ENCODE measurements around the gene FOXK2. TPM values are rescaled to one million over a fixed set of nuclear protein-coding genes. Genes with fewer than 3 reads are reported as not detected.
A peak's percentile ranks its signal among the peaks of the same experiment; 100 is the strongest.

FOXK2 gene
- total RNA-seq, 3 donors from 2014 or later (not counting 1 experiment from before 2014, with no cell fraction given) = 42.5 to 50.0 (median 46.4) TPM

- ATAC-seq = peak; percentile 56 to 64 (median 57)
- WGBS (ENCODE audit: insufficient coverage) = 20% methylated on average over 11 of the region's 15 CpGs
- no peak for TF ChIP-seq CTCF (IDR thresholded peaks at IDR 0.05)
- Histone ChIP-seq H3K27me3 (ENCODE audit: control insufficient read depth, insufficient read depth, low read length) (no peaks in the 10 kb centered on the region), H3K36me3 (ENCODE audit: control insufficient read depth, insufficient read depth, low read length) (no peaks in the 10 kb centered on the region), H3K27ac (ENCODE audit: low read length) (peak overlapping the region; percentile 66), H3K9me3 (ENCODE audit: control insufficient read depth, insufficient read depth, low read length) (no peaks in the 10 kb centered on the region), H3K4me3 (ENCODE audit: low read length) (no peak overlapping the region), H3K4me1 (ENCODE audit: control insufficient read depth, insufficient read depth, low read length) (peaks cover 34% of the 10 kb centered on the region)
- Mint-ChIP-seq H3K27ac (peak overlapping the region; percentile 79 to 80), H3K4me1 (peaks cover 42 to 51% of the 10 kb centered on the region in 2 donors), H3K36me3 (no peaks in the 10 kb centered on the region), H3K9me3 (no peaks in the 10 kb centered on the region), H3K4me3 (peak overlapping the region; percentile 55), H3K27me3 (ENCODE audit: low read depth in 2 of 2) (no peaks in the 10 kb centered on the region)
- peak; percentile 34 to 37 for DNase-seq
- intact Hi-C loops (cut with micrococcal nuclease) = no loop called here
These were observed 29.3 kb downstream of the FOXK2 start for GRCh38 chr17:82548681-82549303.

- H3K27me3 ChIP-seq (ENCODE audit: control insufficient read depth, insufficient read depth, low read length) = no peaks in the 10 kb centered on the region
- no peaks in the 10 kb centered on the region for H3K36me3 ChIP-seq (ENCODE audit: control insufficient read depth, insufficient read depth, low read length)
- intact Hi-C loops (cut with micrococcal nuclease) = no loop called here
- DNase-seq (peak; percentile 59 to 86), ATAC-seq (peak; percentile 88 to 94 (median 88))
- peak; percentile 66 for TF ChIP-seq CTCF (IDR thresholded peaks at IDR 0.05)
- peaks cover 29% of the 10 kb centered on the region for H3K4me1 ChIP-seq (ENCODE audit: control insufficient read depth, insufficient read depth, low read length)
- Mint-ChIP-seq H3K9me3 (no peaks in the 10 kb centered on the region), H3K36me3 (no peaks in the 10 kb centered on the region), H3K27ac (peak overlapping the region; percentile 68 to 75), H3K27me3 (ENCODE audit: low read depth in 2 of 2) (no peaks in the 10 kb centered on the region), H3K4me1 (peaks cover 39 to 50% of the 10 kb centered on the region in 2 donors), H3K4me3 (peak overlapping the region; percentile 9)
- H3K4me3 ChIP-seq (ENCODE audit: low read length) = no peak overlapping the region
- WGBS (ENCODE audit: insufficient coverage) = 45% methylated on average over 13 of the region's 13 CpGs
- no peaks in the 10 kb centered on the region for H3K9me3 ChIP-seq (ENCODE audit: control insufficient read depth, insufficient read depth, low read length)
- no peak overlapping the region for H3K27ac ChIP-seq (ENCODE audit: low read length)
These were observed 32.4 kb downstream of the FOXK2 start for GRCh38 chr17:82551779-82552457.

DNA sequence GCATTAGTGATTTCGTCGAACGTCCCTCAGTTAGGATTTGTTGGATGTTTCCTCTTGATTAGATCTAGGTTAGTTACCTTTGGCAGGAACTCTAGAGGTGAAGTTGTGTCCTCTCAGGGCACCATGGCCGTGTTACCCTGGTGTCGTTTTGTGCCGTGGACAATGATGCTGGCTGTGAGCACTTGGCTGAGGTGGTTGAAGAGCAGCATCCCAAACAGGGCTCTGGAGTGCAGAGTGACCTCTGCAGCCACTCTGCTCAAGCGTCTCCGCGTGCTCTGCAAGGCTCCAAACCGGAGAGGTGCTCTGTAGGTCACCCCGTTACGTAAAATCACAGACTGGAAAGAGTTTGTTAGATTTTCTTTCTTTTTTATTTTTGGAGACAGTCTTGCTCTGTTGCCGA, 33.0 kb downstream of the FOXK2 start:
- H3K4me3 Mint-ChIP-seq = no peak overlapping the region
- H3K27me3 Mint-ChIP-seq (ENCODE audit: low read depth in 2 of 2) = no peaks in the 10 kb centered on the region
- Histone ChIP-seq H3K4me3 (ENCODE audit: low read length) (no peak overlapping the region), H3K4me1 (ENCODE audit: control insufficient read depth, insufficient read depth, low read length) (peaks cover 29% of the 10 kb centered on the region), H3K36me3 (ENCODE audit: control insufficient read depth, insufficient read depth, low read length) (no peaks in the 10 kb centered on the region), H3K9me3 (ENCODE audit: control insufficient read depth, insufficient read depth, low read length) (no peaks in the 10 kb centered on the region), H3K27ac (ENCODE audit: low read length) (no peak overlapping the region), H3K27me3 (ENCODE audit: control insufficient read depth, insufficient read depth, low read length) (no peaks in the 10 kb centered on the region)
- ATAC-seq = no peak
- no peaks in the 10 kb centered on the region for H3K9me3 Mint-ChIP-seq
- intact Hi-C loops (cut with micrococcal nuclease) = no loop called here
- TF ChIP-seq CTCF (IDR thresholded peaks at IDR 0.05) = no peak
- 94% methylated on average over 13 of the region's 13 CpGs for WGBS (ENCODE audit: insufficient coverage)
- H3K36me3 Mint-ChIP-seq = no peaks in the 10 kb centered on the region
- no peak for DNase-seq
- H3K4me1 Mint-ChIP-seq = peaks cover 38 to 47% of the 10 kb centered on the region in 2 donors
- H3K27ac Mint-ChIP-seq = peak overlapping the region in 1 of 2 donors; percentile 68

Measured in natural killer cell (primary cell).